HepG2 (cell line): ENCODE measurements around the gene BAHCC1. TPM values are rescaled to one million over a fixed set of nuclear protein-coding genes. Genes with fewer than 3 reads are reported as not detected.
A peak's percentile ranks its signal among the peaks of the same experiment; 100 is the strongest.

ENCODE experiments used
- AHR ChIP-seq: IDR thresholded peaks from 2 replicates; pipeline ENCODE4 v1.6.1; 2018; ENCODE audit warnings: missing genetic modification reagents, missing compliant biosample characterization
- ARNT2 ChIP-seq: sonication (generic); formaldehyde crosslinking; IDR thresholded peaks from 2 replicates; pipeline ENCODE4 v1.8.0; 2022; ENCODE audit warnings: mild to moderate bottlenecking, low read depth, missing genetic modification reagents, moderate library complexity
- CHD2 ChIP-seq: IDR thresholded peaks from 2 replicates; pipeline ENCODE4 v1.6.1; 2011; ENCODE audit warnings: low read depth, low read length, improper control_type of control experiment
- DNMT3B ChIP-seq: conservative IDR thresholded peaks from 2 replicates; pipeline ENCODE4 v1.6.1; 2016; ENCODE audit warnings: missing biosample characterization, control low read depth
- FOXM1 ChIP-seq: sonication (generic); formaldehyde crosslinking; IDR thresholded peaks from 2 replicates; pipeline ENCODE4 v1.5.0; 2020; ENCODE audit warnings: missing genetic modification reagents
- HNF4G ChIP-seq, 2 experiments: sonication (generic) in 1 of 2; formaldehyde crosslinking in 1 of 2; IDR thresholded peaks; 2 replicates each; pipeline versions ENCODE4 v1.4.0 to v1.6.1; 2011 to 2020; ENCODE audit warnings: borderline replicate concordance in 2 of 2, low read depth in 2 of 2, mild to moderate bottlenecking in 2 of 2, low read length in 1 of 2, missing genetic modification reagents in 1 of 2, moderate library complexity in 1 of 2
- MAFG ChIP-seq: sonication (generic); formaldehyde crosslinking; IDR thresholded peaks from 2 replicates; pipeline ENCODE4 v1.5.1; 2020; ENCODE audit warnings: mild to moderate bottlenecking, missing genetic modification reagents
- MED13 ChIP-seq: sonication (generic); formaldehyde crosslinking; IDR thresholded peaks from 2 replicates; pipeline ENCODE4 v1.5.0; 2020; ENCODE audit warnings: missing genetic modification reagents
- MTA1 ChIP-seq: sonication (generic); formaldehyde crosslinking; IDR thresholded peaks from 2 replicates; pipeline ENCODE4 v1.4.0; 2020; ENCODE audit warnings: missing genetic modification reagents, mild to moderate bottlenecking, borderline replicate concordance
- NKX3-1 ChIP-seq: sonication (generic); formaldehyde crosslinking; IDR thresholded peaks from 2 replicates; pipeline ENCODE4 v1.5.0; 2020; ENCODE audit warnings: missing genetic modification reagents
- RFX1 ChIP-seq: fragments of 450-650 bp; IDR thresholded peaks from 2 replicates; pipeline ENCODE4 v1.6.1; 2017
- SETDB1 ChIP-seq: sonication (generic); formaldehyde crosslinking; IDR thresholded peaks from 2 replicates; pipeline ENCODE4 v1.5.1; 2020; ENCODE audit warnings: missing genetic modification reagents, mild to moderate bottlenecking, borderline replicate concordance
- TMF1 ChIP-seq: sonication (generic); formaldehyde crosslinking; IDR thresholded peaks from 2 replicates; pipeline ENCODE4 v1.8.1; 2022; ENCODE audit warnings: low read depth, missing genetic modification reagents
- TP53 ChIP-seq: sonication (generic); formaldehyde crosslinking; conservative IDR thresholded peaks from 2 replicates; pipeline ENCODE4 v1.4.0; 2020; ENCODE audit warnings: missing genetic modification reagents
- ZBTB7A ChIP-seq: sonication (generic); formaldehyde crosslinking; IDR thresholded peaks from 2 replicates; pipeline ENCODE4 v1.8.0; 2022; ENCODE audit warnings: mild to moderate bottlenecking, missing genetic modification reagents
- ZMYM2 ChIP-seq: sonication (generic); formaldehyde crosslinking; IDR thresholded peaks from 2 replicates; pipeline ENCODE4 v1.8.0; 2022; ENCODE audit warnings: mild to moderate bottlenecking, missing genetic modification reagents
- ZNF3 ChIP-seq: IDR thresholded peaks from 2 replicates; pipeline ENCODE4 v1.7.0; 2017; ENCODE audit warnings: inconsistent platforms
- ZNF451 ChIP-seq: sonication (generic); formaldehyde crosslinking; IDR thresholded peaks from 2 replicates; pipeline ENCODE4 v1.5.0; 2020; ENCODE audit warnings: mild to moderate bottlenecking, missing genetic modification reagents
- ZNF563 ChIP-seq: sonication (generic); formaldehyde crosslinking; IDR thresholded peaks from 2 replicates; pipeline ENCODE4 v1.8.0; 2022; ENCODE audit warnings: mild to moderate bottlenecking, moderate library complexity, missing genetic modification reagents
- ZNF615 ChIP-seq: sonication (generic); formaldehyde crosslinking; IDR thresholded peaks from 2 replicates; pipeline ENCODE4 v1.5.0; 2020; ENCODE audit warnings: mild to moderate bottlenecking, missing genetic modification reagents, borderline replicate concordance
- ZNF619 ChIP-seq: sonication (generic); formaldehyde crosslinking; IDR thresholded peaks from 2 replicates; pipeline ENCODE4 v1.4.0; 2020; ENCODE audit warnings: mild to moderate bottlenecking, missing genetic modification reagents
- ZNF768 ChIP-seq: sonication (generic); formaldehyde crosslinking; IDR thresholded peaks from 2 replicates; pipeline ENCODE4 v1.4.0; 2020; ENCODE audit warnings: missing genetic modification reagents
- ZNF816 ChIP-seq: sonication (generic); formaldehyde crosslinking; IDR thresholded peaks from 2 replicates; pipeline ENCODE4 v1.8.0; 2022; ENCODE audit warnings: missing genetic modification reagents, mild to moderate bottlenecking, borderline replicate concordance
- ZNF883 ChIP-seq: sonication (generic); formaldehyde crosslinking; IDR thresholded peaks from 2 replicates; pipeline ENCODE4 v1.5.1; 2020; ENCODE audit warnings: mild to moderate bottlenecking, missing genetic modification reagents; ENCODE audit errors: not compliant biosample characterization
- polyA plus RNA-seq, 8 experiments: library from polyadenylated mRNA; depleted of rRNA in 3 of 8; stranded (reverse) in 7 of 8; unstranded in 1 of 8; fragments of >200 nt; fragmentation: Illumina TruSeq in 4 of 8; extraction: Trizol in 4 of 8; gene quantifications; 2 replicates each; pipeline versions ENCODE4 v1.2.1 to v1.2.3, GENCODE V29; 2011 to 2016; ENCODE audit warnings: low read depth in 4 of 8, missing spikeins in 1 of 8, mixed read lengths in 1 of 8; ENCODE audit not compliant: insufficient read depth in 1 of 8
- total RNA-seq, 5 experiments: library from RNA; depleted of rRNA; stranded (reverse); fragments of >200 nt; fragmentation: Illumina TruSeq; extraction: Trizol; gene quantifications; 2 replicates each; pipeline ENCODE4 v1.2.3, GENCODE V29; 2016; ENCODE audit warnings: low read depth in 1 of 5
- TF ChIP-seq, protein P1 (sequence below): sonication (generic); formaldehyde crosslinking; IDR thresholded peaks from 2 replicates; pipeline ENCODE4 v1.4.0; 2020; ENCODE audit warnings: mild to moderate bottlenecking, missing genetic modification reagents
- TF ChIP-seq, protein P2 (sequence below): sonication (generic); formaldehyde crosslinking; IDR thresholded peaks from 2 replicates; pipeline ENCODE4 v1.4.0; 2020; ENCODE audit warnings: missing genetic modification reagents

BAHCC1 gene
- total and polyA plus RNA-seq, 2 of the 13 experiments (the other 11 are each of a cell fraction or from before 2014, with no cell fraction given): 1.4 to 1.7 TPM

DNA sequence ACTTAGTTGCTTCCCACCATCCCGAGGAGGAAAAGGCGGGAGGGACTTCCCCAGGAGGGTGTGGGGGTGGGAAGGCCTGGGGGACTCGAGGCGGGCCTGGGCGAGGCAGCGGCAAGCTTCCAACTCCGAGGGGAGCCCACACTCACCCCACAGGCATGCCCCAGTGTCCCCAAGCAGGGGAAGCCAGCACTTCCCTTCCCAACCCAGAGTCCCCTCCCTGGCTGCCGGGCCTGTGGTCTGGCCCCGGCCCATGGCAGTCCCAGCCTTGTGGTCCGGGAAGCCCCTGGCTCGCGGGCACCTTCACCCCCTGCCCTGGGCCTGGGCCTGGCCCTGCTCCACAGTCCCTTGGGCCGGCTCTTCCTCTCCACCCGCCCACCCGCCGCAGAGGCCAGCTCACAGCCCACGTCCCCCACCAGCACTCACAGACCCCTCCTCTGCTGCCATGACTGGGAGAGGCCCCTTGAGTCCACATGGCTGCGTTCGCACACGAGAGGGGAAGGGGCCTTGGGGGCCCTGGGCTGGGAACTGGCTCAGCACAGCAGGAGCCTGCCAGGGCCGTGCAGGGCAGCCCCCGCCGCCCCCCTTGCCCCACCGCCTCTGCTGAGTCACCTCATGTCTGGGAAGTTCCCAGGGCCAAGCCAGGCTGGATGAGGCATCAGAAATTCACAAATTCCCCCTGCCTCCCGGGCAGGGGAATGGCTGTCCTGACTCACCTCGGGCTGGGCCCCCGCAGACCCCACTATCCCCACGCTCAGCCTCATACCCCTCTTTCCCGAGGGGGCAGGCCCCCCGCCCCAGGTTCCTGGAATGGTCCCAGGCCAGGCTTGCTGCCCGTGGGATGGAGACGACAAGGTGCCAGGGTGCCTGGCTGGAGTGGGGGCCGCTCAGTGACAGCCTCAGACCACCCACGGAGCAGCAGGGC is 27.8 kb downstream of the BAHCC1 start (continued):
- no peak for TF ChIP-seq DNMT3B (CRISPR knock-in tag)
- TF ChIP-seq ZMYM2: no peak
- TF ChIP-seq ZNF563: no peak
- TF ChIP-seq MED13 (CRISPR knock-in tag): no peak
- TF ChIP-seq TP53 (CRISPR knock-in tag): no peak
- TF ChIP-seq, protein P1, sequence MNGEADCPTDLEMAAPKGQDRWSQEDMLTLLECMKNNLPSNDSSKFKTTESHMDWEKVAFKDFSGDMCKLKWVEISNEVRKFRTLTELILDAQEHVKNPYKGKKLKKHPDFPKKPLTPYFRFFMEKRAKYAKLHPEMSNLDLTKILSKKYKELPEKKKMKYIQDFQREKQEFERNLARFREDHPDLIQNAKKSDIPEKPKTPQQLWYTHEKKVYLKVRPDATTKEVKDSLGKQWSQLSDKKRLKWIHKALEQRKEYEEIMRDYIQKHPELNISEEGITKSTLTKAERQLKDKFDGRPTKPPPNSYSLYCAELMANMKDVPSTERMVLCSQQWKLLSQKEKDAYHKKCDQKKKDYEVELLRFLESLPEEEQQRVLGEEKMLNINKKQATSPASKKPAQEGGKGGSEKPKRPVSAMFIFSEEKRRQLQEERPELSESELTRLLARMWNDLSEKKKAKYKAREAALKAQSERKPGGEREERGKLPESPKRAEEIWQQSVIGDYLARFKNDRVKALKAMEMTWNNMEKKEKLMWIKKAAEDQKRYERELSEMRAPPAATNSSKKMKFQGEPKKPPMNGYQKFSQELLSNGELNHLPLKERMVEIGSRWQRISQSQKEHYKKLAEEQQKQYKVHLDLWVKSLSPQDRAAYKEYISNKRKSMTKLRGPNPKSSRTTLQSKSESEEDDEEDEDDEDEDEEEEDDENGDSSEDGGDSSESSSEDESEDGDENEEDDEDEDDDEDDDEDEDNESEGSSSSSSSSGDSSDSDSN (CRISPR knock-in tag): no peak
- no peak for TF ChIP-seq AHR
- no peak for TF ChIP-seq ZNF3 (CRISPR knock-in tag)
- no peak for TF ChIP-seq ZNF619
- no peak for TF ChIP-seq ZBTB7A (CRISPR knock-in tag)
- TF ChIP-seq FOXM1: no peak
- no peak for TF ChIP-seq TMF1 (CRISPR knock-in tag)
- 0 out of 2 replicates have a peak, but pooled peaks have one; percentile 53 for TF ChIP-seq MAFG
- TF ChIP-seq NKX3-1 (CRISPR knock-in tag): no peak
- peak; percentile 25 for TF ChIP-seq ZNF883 (CRISPR knock-in tag)
- no peak for TF ChIP-seq HNF4G (IDR thresholded peaks at IDR 0.05; ENCODE audit: borderline replicate concordance, low read depth, low read length)
- TF ChIP-seq HNF4G (CRISPR knock-in tag; IDR thresholded peaks at IDR 0.05; ENCODE audit: borderline replicate concordance, low read depth): no peak
- TF ChIP-seq RFX1: no peak
- TF ChIP-seq MTA1 (CRISPR knock-in tag): no peak
- TF ChIP-seq ARNT2: no peak
- TF ChIP-seq ZNF615 (CRISPR knock-in tag): no peak
- no peak for TF ChIP-seq SETDB1 (CRISPR knock-in tag)
- no peak for TF ChIP-seq ZNF816 (CRISPR knock-in tag)
- TF ChIP-seq ZNF451: no peak
- TF ChIP-seq CHD2: no peak
- TF ChIP-seq ZNF768: peak; percentile 9; the same call in 1 of the 2 replicates
- TF ChIP-seq, protein P2, sequence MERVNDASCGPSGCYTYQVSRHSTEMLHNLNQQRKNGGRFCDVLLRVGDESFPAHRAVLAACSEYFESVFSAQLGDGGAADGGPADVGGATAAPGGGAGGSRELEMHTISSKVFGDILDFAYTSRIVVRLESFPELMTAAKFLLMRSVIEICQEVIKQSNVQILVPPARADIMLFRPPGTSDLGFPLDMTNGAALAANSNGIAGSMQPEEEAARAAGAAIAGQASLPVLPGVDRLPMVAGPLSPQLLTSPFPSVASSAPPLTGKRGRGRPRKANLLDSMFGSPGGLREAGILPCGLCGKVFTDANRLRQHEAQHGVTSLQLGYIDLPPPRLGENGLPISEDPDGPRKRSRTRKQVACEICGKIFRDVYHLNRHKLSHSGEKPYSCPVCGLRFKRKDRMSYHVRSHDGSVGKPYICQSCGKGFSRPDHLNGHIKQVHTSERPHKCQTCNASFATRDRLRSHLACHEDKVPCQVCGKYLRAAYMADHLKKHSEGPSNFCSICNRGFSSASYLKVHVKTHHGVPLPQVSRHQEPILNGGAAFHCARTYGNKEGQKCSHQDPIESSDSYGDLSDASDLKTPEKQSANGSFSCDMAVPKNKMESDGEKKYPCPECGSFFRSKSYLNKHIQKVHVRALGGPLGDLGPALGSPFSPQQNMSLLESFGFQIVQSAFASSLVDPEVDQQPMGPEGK (CRISPR knock-in tag): peak; percentile 70; the same call in 1 of the 2 replicates
